ENCODE results near the gene ADM2. TPM values are rescaled to one million over a fixed set of nuclear protein-coding genes. Genes with fewer than 3 reads are reported as not detected.
A peak's percentile ranks its signal among the peaks of the same experiment; 100 is the strongest.

Gene ADM2
- polyA plus RNA-seq, 6 donors from 2014 or later, result 0.08 to 0.86 (median 0.20) TPM; not detected in 3

DNA sequence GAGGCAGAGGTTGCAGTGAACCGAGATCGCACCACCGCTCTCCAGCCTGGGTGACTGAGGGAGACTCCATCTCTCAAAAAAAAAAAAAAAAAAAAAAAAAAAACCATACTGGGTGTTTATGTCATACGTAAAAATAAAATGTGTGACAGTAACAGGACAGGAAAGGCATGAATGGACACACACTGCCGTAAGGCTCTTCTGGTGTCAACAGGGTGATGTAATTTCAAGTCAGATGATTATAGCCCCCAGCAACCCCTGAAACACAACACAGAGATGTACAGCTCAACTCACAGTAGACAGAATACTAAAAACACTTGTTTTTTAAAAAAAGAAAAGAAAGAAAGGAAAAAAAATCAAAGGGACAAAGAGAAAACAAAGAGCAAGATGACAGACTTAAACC is 28.7 kb upstream of the ADM2 start:
- Mint-ChIP-seq H3K27me3 (no peaks in the 10 kb centered on the region), H3K4me3 (no peak overlapping the region), H3K36me3 (peaks cover 0 to 3% of the 10 kb centered on the region in 2 donors), H3K4me1 (peaks cover 9 to 15% (median 14%) of the 10 kb centered on the region in 3 donors), H3K9me3 (no peaks in the 10 kb centered on the region), H3K27ac (peak overlapping the region in 3 of 6 donors; percentile 47 to 60 (median 56))
- ATAC-seq (ENCODE audit: low read depth in 2 of 2), result no peak
- no peak for DNase-seq

DNA sequence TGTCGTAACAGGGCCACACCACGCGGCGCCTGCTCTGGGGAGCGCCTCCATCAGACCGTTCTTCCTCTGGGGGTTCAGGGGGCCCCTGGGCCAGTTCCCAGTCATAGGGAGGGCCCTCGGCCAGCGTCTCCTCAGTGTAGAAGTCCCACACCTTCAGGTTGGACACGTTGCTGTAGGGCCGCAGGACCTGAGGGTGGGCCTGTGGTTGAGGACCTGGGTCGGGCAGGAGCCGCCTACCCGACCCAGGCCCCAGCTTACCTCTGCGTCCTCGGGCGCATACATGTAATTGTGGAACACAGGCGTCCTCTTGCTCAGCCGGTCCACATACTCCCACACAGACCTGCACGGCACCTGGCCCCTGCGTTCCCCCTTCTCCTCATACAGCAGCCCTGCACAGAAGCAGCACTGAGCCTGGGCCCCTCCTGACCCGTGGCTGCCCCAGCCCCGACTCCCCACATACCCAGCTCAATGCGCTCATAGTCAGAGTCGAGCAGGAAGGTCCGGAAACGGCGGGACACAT is 26.7 kb upstream of the ADM2 start:
- Mint-ChIP-seq H3K27me3 (no peaks in the 10 kb centered on the region), H3K9me3 (no peaks in the 10 kb centered on the region), H3K4me1 (peaks cover 5 to 11% (median 6%) of the 10 kb centered on the region in 3 donors), H3K36me3 (peaks cover 1 to 11% of the 10 kb centered on the region in 2 donors), H3K4me3 (no peak overlapping the region), H3K27ac (peak overlapping the region in 3 of 6 donors; percentile 47 to 70 (median 56))
- no peak for DNase-seq
- ATAC-seq (ENCODE audit: low read depth in 2 of 2), result no peak

DNA sequence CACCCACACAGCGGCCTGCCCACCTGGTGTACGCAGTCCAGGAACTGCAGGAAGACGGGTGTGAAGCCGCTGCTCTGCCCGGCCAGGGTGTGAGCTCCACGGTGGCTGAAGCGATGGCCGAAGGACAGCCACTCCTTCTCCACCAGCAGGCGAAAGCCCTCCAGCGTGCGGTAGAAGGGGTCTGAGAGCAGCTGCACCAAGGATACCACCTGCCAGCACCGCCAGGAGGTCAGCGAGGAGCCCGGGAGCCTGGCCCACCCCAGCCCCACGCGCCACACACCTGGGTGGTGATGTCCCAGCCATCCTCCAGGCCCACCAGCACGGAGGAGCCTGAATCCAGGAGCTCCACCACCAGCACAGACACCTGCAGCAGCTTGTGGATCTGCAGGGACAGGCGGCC is 26.1 kb upstream of the ADM2 start:
- ATAC-seq (ENCODE audit: low read depth in 2 of 2) (no peak), DNase-seq (no peak)
- H3K4me1 Mint-ChIP-seq, result peaks cover 0 to 7% (median 3%) of the 10 kb centered on the region in 3 donors
- peaks cover 0 to 11% of the 10 kb centered on the region in 2 donors for H3K36me3 Mint-ChIP-seq
- peak overlapping the region in 1 of 8 donors; percentile 56 for H3K4me3 Mint-ChIP-seq
- peak overlapping the region in 1 of 6 donors; percentile 70 for H3K27ac Mint-ChIP-seq
- no peaks in the 10 kb centered on the region for H3K27me3 Mint-ChIP-seq
- no peaks in the 10 kb centered on the region for H3K9me3 Mint-ChIP-seq

DNA sequence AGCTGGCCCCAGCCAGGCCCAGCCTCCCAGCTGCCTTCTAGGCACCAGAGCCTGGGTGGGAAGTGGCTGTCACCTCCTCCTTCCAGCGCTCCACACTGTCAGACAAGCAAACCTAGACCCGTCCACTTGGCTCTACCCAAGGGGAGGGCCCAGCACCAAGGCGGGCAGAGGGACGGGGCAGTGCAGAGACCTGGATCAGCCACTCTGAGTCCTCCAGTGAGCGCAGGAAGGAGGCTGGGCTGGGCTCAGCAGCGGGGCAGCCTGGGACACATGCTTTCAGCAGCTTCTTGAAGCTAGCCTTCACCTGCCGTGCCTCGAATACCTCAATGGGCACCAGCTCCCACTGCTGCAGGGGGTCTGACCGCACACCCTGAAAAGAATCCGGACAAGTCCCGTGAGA is 25.3 kb upstream of the ADM2 start:
- Mint-ChIP-seq H3K36me3 (peaks cover 0 to 11% of the 10 kb centered on the region in 2 donors), H3K27me3 (no peaks in the 10 kb centered on the region), H3K27ac (peak overlapping the region in 1 of 6 donors; percentile 57), H3K4me3 (peak overlapping the region in 1 of 8 donors; percentile 5), H3K9me3 (no peaks in the 10 kb centered on the region), H3K4me1 (peaks cover 0 to 7% (median 0%) of the 10 kb centered on the region in 3 donors)
- DNase-seq, result no peak
- no peak for ATAC-seq (ENCODE audit: low read depth in 2 of 2)

DNA sequence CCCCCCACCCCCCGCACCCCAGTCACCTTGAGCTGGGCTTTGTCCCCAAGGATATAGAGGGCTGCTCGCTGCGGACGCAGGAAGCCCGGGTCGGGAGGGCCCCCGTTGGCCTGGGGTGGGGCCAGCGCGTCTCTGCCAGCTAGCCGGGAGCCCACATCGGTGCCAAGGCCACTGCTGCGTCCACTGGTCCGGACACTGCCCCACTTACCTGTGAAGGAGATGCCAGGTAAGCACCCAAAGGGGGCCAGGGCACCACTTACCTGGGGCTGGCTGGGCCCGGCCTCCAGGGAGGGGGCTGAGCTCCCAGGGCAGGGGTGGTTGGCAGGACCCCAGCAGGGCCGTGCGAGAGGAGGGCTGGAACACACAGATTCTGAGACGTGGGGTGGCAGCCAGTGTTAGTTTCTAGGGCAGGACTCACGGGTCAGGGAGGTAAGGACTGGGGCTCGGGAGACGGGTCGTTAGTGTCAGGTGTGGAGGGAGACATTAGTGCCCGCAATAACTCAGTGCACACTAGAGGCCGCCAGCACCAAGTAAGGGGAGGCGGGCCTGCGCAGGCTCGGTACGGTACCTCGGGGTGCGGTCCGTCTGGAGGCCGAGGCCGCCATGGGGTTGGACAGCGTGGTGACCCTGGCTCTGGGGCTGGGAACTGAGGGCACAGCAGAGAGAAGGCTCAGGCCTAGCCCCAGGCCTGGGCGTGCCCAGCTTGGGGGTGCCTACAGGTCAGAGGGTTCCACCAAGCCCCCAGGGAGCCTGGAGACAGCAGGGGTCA is 24.7 kb upstream of the ADM2 start:
- no peak for DNase-seq
- Mint-ChIP-seq H3K4me3 (no peak overlapping the region), H3K4me1 (peaks cover 0 to 7% (median 0%) of the 10 kb centered on the region in 3 donors), H3K27ac (peak overlapping the region in 1 of 6 donors; percentile 52), H3K27me3 (no peaks in the 10 kb centered on the region), H3K9me3 (no peaks in the 10 kb centered on the region), H3K36me3 (peaks cover 0 to 11% of the 10 kb centered on the region in 2 donors)
- ATAC-seq (ENCODE audit: low read depth in 2 of 2), result peak; percentile 38 to 54

DNA sequence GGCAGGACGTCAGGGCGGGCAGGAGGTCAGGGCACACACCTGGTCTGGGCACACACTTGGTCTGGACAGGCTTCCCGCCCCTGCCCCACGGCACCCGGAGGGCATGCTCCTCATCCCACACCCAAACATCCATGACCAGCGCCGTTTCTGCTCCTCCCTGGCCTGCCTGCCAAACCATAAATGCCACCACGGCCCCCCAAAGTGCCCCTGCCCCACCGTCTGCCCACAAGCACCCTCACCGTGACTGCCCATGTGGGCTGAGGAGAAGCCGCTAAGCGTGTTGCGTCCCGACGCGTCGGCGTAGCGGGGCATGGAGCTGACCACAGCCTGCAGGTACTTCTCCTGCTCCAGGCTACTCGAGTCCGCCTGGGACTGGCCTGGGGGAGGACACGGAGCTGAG is 22.3 kb upstream of the ADM2 start:
- H3K27me3 Mint-ChIP-seq, result no peaks in the 10 kb centered on the region
- H3K36me3 Mint-ChIP-seq, result peaks cover 0 to 18% of the 10 kb centered on the region in 2 donors
- ATAC-seq (ENCODE audit: low read depth in 2 of 2) (no peak), DNase-seq (no peak)
- H3K9me3 Mint-ChIP-seq, result no peaks in the 10 kb centered on the region
- H3K27ac Mint-ChIP-seq, result peak overlapping the region in 2 of 6 donors; percentile 76 to 79
- H3K4me3 Mint-ChIP-seq, result no peak overlapping the region
- peaks cover 0 to 10% (median 0%) of the 10 kb centered on the region in 3 donors for H3K4me1 Mint-ChIP-seq

DNA sequence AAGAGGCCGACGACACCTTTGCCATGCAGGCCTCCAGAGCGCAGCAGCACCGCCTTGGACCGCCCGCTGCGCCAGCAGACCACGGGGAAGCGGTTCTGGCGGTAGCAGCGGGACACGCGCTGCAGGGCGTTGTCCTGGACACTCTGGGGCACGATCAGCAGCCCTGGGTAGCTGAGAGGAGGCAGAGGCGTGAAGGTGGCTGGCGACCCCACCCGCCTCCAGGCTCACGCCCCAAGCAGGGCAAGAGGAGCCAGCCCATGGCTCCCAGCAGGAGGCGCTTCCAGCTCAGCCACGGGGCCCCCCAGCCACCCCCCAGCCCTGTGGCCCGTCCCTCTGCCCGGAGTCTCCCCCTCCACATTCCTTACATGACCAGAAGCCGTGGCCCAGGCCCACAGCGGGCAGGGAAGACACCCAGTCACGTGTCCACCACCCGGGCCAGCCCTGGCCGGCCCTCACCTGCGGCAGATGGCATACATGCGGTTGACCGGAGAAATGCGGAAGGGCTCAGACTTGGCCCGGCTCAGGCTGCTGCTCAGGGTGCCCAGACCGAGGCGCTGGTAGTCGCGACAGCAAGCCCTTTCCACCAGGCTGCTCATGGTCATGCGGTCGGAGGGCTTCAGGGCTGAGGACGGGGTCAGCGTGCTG is 21.7 kb upstream of the ADM2 start:
- Mint-ChIP-seq H3K4me3 (no peak overlapping the region), H3K4me1 (peaks cover 0 to 10% (median 0%) of the 10 kb centered on the region in 3 donors), H3K36me3 (peaks cover 0 to 18% of the 10 kb centered on the region in 2 donors), H3K9me3 (no peaks in the 10 kb centered on the region), H3K27me3 (no peaks in the 10 kb centered on the region), H3K27ac (no peak overlapping the region)
- ATAC-seq (ENCODE audit: low read depth in 2 of 2), result peak; percentile 35 to 49
- DNase-seq, result no peak

DNA sequence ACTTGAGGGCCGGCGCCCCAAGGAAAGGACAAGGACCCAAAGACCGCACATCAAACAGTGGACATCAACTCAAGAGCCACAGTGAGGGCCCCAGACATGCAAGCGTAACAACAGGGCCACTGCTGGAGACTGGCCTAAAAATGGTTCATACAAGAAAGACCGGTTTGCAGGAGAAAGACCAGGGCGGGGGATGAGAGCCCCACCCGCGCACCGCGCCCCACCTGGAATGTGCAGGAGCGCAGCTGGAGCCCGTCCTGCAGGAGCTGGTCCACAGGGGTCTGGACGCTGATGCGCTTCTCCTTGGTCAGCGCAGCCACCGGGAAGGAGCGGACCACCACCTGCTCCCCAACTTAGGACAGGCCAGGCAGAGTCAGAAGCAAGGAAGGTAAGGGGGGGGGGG is 20.4 kb upstream of the ADM2 start:
- Mint-ChIP-seq H3K36me3 (peaks cover 0 to 20% of the 10 kb centered on the region in 2 donors), H3K4me3 (no peak overlapping the region), H3K9me3 (no peaks in the 10 kb centered on the region), H3K27ac (no peak overlapping the region), H3K27me3 (no peaks in the 10 kb centered on the region), H3K4me1 (peaks cover 0 to 10% (median 0%) of the 10 kb centered on the region in 3 donors)
- ATAC-seq (ENCODE audit: low read depth in 2 of 2) (no peak), DNase-seq (no peak)

DNA sequence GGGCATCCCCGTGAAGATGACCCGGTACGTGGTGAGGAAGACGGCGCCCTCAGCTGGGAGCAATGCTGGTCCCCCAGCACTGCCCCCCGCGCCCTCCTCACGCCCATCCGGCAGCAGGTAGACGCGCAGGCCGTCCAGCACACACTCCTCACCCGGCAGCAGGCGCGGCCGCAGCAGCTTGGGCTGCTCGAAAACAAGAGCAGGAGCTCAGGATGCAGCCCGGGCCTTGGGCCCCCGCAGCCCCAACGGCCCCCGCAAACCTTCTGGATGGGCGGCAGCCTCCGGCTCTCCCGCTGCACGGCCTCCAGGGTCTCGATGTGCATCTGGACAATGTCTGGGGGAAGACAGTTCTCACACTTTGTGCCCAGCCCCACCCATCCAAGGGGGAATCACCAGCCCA is 19.8 kb upstream of the ADM2 start:
- Mint-ChIP-seq H3K4me3 (no peak overlapping the region), H3K27ac (no peak overlapping the region), H3K9me3 (no peaks in the 10 kb centered on the region), H3K27me3 (no peaks in the 10 kb centered on the region), H3K4me1 (peaks cover 0 to 15% (median 1%) of the 10 kb centered on the region in 3 donors), H3K36me3 (peaks cover 0 to 26% of the 10 kb centered on the region in 2 donors)
- DNase-seq (no peak), ATAC-seq (ENCODE audit: low read depth in 2 of 2) (no peak)

DNA sequence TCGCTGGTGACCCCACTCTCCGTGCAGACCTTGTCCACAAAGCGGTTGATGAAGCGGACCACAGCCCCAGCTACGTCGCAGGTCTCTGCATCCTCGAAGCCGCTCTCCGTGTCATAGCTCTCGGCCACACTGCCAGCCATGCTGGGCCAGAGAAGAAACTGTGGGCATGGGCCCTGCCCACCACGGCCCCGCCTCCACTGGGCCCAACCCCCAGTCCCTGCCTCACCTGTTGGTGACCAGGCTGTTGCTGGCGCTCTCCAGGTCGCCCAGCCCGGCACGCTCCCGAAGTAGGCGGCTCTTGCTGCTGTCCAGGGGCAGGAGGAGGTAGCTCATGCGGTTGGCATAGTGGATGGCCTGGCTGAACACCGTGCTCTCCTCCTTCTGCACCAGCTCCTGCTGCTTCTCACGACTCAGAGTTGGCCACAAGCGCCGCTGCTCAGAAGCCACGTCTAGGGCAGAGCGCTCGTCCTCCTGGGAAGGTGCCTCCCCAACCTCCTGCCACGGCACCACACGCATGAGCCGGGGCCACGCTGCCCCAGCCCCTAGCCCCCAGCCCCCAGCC is 19.3 kb upstream of the ADM2 start:
- H3K4me3 Mint-ChIP-seq, result peak overlapping the region in 1 of 8 donors; percentile 63
- no peak for DNase-seq
- peaks cover 0 to 31% of the 10 kb centered on the region in 2 donors for H3K36me3 Mint-ChIP-seq
- no peaks in the 10 kb centered on the region for H3K27me3 Mint-ChIP-seq
- H3K4me1 Mint-ChIP-seq, result peaks cover 4 to 20% (median 6%) of the 10 kb centered on the region in 3 donors
- ATAC-seq (ENCODE audit: low read depth in 2 of 2), result no peak
- no peaks in the 10 kb centered on the region for H3K9me3 Mint-ChIP-seq
- H3K27ac Mint-ChIP-seq, result peak overlapping the region in 1 of 6 donors; percentile 26

DNA sequence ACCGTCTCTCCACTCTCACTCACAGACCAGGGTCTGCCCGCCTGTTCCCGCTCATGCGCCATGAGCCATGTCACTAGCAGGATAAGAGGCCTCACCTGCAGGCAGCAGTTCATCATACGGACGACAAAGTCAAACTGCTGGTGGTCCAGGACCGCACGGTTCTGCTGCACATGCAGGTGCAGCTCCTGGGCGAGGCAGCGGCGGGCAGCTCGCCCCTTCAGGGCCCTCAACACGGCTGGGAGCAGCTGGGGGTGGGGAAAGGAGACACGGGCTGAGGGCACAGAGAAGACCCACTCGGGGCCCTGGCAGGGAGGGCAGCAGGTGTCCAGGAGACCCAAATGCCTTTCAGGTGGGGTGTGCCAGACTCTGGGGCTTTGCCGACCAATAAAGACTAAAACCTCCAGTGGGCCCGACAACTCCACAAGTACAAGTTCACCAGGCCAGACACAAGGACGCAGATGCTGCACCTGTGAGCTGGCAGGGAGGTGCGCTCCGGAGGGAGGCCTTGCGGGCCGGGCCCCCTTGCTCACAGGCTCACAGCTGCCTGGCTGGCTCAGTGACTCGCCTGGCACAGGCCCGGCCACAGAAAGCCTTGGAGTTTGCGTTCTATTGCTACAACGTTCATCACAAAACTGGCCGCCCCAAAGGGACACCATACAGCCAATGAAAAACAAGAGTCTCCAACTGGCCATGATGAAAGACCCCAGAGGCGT is 18.0 kb upstream of the ADM2 start:
- ATAC-seq (ENCODE audit: low read depth in 2 of 2), result no peak
- H3K4me1 Mint-ChIP-seq, result peaks cover 13 to 17% (median 13%) of the 10 kb centered on the region in 3 donors
- no peaks in the 10 kb centered on the region for H3K27me3 Mint-ChIP-seq
- peak overlapping the region in 4 of 6 donors; percentile 34 to 82 (median 64) for H3K27ac Mint-ChIP-seq
- H3K4me3 Mint-ChIP-seq, result peak overlapping the region in 1 of 8 donors; percentile 15
- H3K36me3 Mint-ChIP-seq, result peaks cover 0 to 30% of the 10 kb centered on the region in 2 donors
- DNase-seq, result no peak
- no peaks in the 10 kb centered on the region for H3K9me3 Mint-ChIP-seq

DNA sequence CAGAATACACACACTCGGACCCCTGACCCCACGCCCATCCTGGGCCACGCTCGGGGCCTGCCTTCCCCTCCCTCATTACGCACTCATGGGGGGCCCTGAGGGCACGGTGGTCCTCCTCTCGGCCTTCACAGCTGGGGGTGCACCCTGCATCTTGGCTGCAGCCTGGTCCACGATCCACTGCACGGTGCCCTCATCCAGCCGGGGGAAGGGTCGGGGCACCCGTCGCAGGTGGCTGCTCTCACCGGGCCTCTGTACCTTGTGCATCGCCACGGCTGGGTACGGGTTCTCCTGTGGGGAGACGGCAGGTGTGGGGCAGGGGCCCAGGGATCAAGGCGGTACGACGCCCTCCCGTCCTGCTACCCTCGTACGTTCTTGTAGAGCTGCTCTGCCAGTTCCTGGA is 16.9 kb upstream of the ADM2 start:
- Mint-ChIP-seq H3K4me1 (peaks cover 24 to 25% (median 24%) of the 10 kb centered on the region in 3 donors), H3K9me3 (no peaks in the 10 kb centered on the region), H3K27ac (no peak overlapping the region), H3K36me3 (peaks cover 0 to 22% of the 10 kb centered on the region in 2 donors), H3K27me3 (no peaks in the 10 kb centered on the region), H3K4me3 (no peak overlapping the region)
- no peak for DNase-seq
- no peak for ATAC-seq (ENCODE audit: low read depth in 2 of 2)

Measured in naive B cell (primary cell).